Hepatocyte (in vitro differentiated cells): ENCODE measurements around the gene DDIT4. TPM values are rescaled to one million over a fixed set of nuclear protein-coding genes. Genes with fewer than 3 reads are reported as not detected.

Experiments used
- DNase-seq: peaks from one replicate; pipeline ENCODE4 v3.0.0-alpha.2; 2016; ENCODE audit warnings: low spot score
- H2AFZ ChIP-seq: fragments of 200-600 bp; sonication (generic); 2 replicates; pipeline ENCODE4 v1.6.0; 2016; ENCODE audit warnings: antibody characterized with exemption, mild to moderate bottlenecking
- H3K27ac ChIP-seq: fragments of 200-600 bp; sonication (generic); 2 replicates; pipeline ENCODE4 v1.5.1; 2016; ENCODE audit warnings: mild to moderate bottlenecking
- H3K27me3 ChIP-seq: fragments of 200-600 bp; sonication (generic); 2 replicates; pipeline ENCODE4 v1.6.1; 2016
- H3K36me3 ChIP-seq: fragments of 200-600 bp; sonication (generic); replicated peaks from 2 replicates; pipeline ENCODE4 v1.5.1; 2016; ENCODE audit warnings: low read depth; ENCODE audit not compliant: insufficient read depth
- H3K4me1 ChIP-seq: fragments of 200-600 bp; sonication (generic); 2 replicates; pipeline ENCODE4 v1.5.1; 2016; ENCODE audit warnings: mild to moderate bottlenecking, moderate library complexity; ENCODE audit not compliant: insufficient read depth
- H3K4me2 ChIP-seq: fragments of 200-600 bp; sonication (generic); 2 replicates; pipeline ENCODE4 v1.6.0; 2016
- H3K4me3 ChIP-seq: fragments of 200-600 bp; sonication (generic); 2 replicates; pipeline ENCODE4 v1.5.1; 2016; ENCODE audit warnings: mild to moderate bottlenecking
- H3K79me2 ChIP-seq: fragments of 200-600 bp; sonication (generic); 2 replicates; pipeline ENCODE4 v1.6.0; 2017; ENCODE audit warnings: mild to moderate bottlenecking
- H3K9me2 ChIP-seq: fragments of 200-600 bp; sonication (generic); replicated peaks from 2 replicates; pipeline ENCODE4 v1.6.0; 2017; ENCODE audit warnings: mild to moderate bottlenecking; ENCODE audit not compliant: insufficient read depth
- H3K9me3 ChIP-seq: fragments of 200-600 bp; sonication (generic); 2 replicates; pipeline ENCODE4 v1.5.1; 2016; ENCODE audit warnings: low read depth, mild to moderate bottlenecking
- H4K20me1 ChIP-seq: fragments of 200-600 bp; sonication (generic); 2 replicates; pipeline ENCODE4 v1.6.0; 2016; ENCODE audit warnings: mild to moderate bottlenecking; ENCODE audit not compliant: insufficient read depth, poor library complexity, severe bottlenecking
- EZH2 ChIP-seq: fragments of 200-600 bp; sonication (generic); IDR thresholded peaks from 2 replicates; pipeline ENCODE4 v1.6.1; 2016; ENCODE audit warnings: antibody characterized with exemption, mild to moderate bottlenecking, borderline replicate concordance
- EZH2phosphoT487 ChIP-seq: fragments of 200-600 bp; sonication (generic); IDR thresholded peaks from one replicate; pipeline ENCODE4 v1.6.1; 2018; ENCODE audit warnings: antibody characterized with exemption, mild to moderate bottlenecking, low read depth, moderate library complexity; ENCODE audit not compliant: unreplicated experiment, severe bottlenecking
- WGBS: methylation state at CpG from one replicate; pipeline ENCODE4 v1.1.6; 2016; ENCODE audit warnings: low lambda C conversion rate; ENCODE audit errors: missing lambda C conversion rate; 5-methylcytosine and 5-hydroxymethylcytosine counted together
- polyA plus RNA-seq: library from polyadenylated mRNA; unstranded; fragments of >200 nt; fragmentation: Nextera tagmentation; extraction: Ambion mirVana; gene quantifications from 2 replicates; pipeline ENCODE4 v1.2.1, GENCODE V29; 2016
- total RNA-seq: library from RNA; depleted of rRNA; stranded (reverse); fragments of >200 nt; gene quantifications from 2 replicates; pipeline ENCODE4 v1.2.3, GENCODE V29; 2014
- TF ChIP-seq, protein P1 (sequence below): fragments of 200-600 bp; sonication (generic); IDR thresholded peaks from 2 replicates; pipeline ENCODE4 v1.5.1; 2016; ENCODE audit warnings: antibody characterized with exemption, mild to moderate bottlenecking; ENCODE audit not compliant: poor library complexity

DDIT4 gene
- total and polyA plus RNA-seq, 2 experiments from 2014 or later = 165 to 235 TPM

DNA sequence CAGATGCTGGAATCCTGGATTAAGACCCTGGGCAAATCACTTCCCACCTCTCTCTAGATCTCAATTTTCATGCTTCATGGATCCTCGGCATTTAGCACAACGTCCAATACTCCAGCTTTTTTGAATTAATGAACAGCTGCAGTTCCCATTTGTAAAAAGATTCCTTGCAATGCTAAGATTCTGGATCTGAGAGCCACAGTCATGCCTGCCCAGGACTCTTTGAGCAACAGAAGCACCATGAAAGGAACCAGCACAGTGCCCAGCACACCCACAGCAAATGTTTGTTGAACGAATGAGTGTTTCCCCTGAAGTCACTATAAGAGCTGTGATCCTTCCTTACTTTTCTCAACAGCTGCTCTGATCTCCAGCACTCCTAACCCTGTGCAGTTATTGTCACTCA is 20.8 kb upstream of the DDIT4 start:
- Histone ChIP-seq H3K27ac (peak overlapping the region; percentile 86), H3K27me3 (no peaks in the 10 kb centered on the region), H2AFZ (no peak overlapping the region), H3K9me3 (no peaks in the 10 kb centered on the region), H3K36me3 (no peaks in the 10 kb centered on the region), H3K4me1 (peaks cover 54% of the 10 kb centered on the region), H3K79me2 (no peaks in the 10 kb centered on the region), H3K9me2 (no peaks in the 10 kb centered on the region), H4K20me1 (no peaks in the 10 kb centered on the region), H3K4me2 (no peak overlapping the region), H3K4me3 (no peak overlapping the region)
- 74% methylated on average over 3 of the region's 3 CpGs for WGBS
- TF ChIP-seq, protein P1, sequence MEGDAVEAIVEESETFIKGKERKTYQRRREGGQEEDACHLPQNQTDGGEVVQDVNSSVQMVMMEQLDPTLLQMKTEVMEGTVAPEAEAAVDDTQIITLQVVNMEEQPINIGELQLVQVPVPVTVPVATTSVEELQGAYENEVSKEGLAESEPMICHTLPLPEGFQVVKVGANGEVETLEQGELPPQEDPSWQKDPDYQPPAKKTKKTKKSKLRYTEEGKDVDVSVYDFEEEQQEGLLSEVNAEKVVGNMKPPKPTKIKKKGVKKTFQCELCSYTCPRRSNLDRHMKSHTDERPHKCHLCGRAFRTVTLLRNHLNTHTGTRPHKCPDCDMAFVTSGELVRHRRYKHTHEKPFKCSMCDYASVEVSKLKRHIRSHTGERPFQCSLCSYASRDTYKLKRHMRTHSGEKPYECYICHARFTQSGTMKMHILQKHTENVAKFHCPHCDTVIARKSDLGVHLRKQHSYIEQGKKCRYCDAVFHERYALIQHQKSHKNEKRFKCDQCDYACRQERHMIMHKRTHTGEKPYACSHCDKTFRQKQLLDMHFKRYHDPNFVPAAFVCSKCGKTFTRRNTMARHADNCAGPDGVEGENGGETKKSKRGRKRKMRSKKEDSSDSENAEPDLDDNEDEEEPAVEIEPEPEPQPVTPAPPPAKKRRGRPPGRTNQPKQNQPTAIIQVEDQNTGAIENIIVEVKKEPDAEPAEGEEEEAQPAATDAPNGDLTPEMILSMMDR = no peak
- no peak for TF ChIP-seq EZH2phosphoT487
- no peak for TF ChIP-seq EZH2
- no peak for DNase-seq

DNA sequence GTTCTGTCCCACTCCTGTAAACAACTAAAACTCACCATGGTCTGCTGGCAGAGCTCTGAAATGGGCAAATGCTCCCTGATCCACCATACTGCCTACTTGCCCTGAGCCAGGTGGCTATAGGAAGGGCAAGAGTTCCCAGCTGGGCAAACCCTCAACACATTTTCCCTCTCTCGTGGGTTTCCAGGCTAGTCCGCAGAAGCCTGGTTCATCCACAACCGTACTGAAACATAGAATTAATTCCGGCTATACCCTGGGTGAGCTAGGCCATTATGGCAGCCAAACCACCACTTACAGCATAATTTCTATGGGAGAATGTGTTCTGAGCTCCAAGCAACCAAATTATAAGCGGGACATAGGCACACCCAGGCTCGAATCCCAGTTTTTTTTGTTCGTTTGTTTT is 20.1 kb upstream of the DDIT4 start:
- Histone ChIP-seq H3K4me3 (no peak overlapping the region), H3K79me2 (no peaks in the 10 kb centered on the region), H3K9me3 (no peaks in the 10 kb centered on the region), H3K4me2 (no peak overlapping the region), H3K36me3 (no peaks in the 10 kb centered on the region), H3K9me2 (no peaks in the 10 kb centered on the region), H4K20me1 (no peaks in the 10 kb centered on the region), H2AFZ (no peak overlapping the region), H3K27ac (peak overlapping the region; percentile 86), H3K27me3 (no peaks in the 10 kb centered on the region), H3K4me1 (peaks cover 48% of the 10 kb centered on the region)
- TF ChIP-seq EZH2 (no peak), EZH2phosphoT487 (no peak)
- TF ChIP-seq, protein P1 = no peak
- WGBS = 94% methylated on average over 7 of the region's 7 CpGs
- no peak for DNase-seq

DNA sequence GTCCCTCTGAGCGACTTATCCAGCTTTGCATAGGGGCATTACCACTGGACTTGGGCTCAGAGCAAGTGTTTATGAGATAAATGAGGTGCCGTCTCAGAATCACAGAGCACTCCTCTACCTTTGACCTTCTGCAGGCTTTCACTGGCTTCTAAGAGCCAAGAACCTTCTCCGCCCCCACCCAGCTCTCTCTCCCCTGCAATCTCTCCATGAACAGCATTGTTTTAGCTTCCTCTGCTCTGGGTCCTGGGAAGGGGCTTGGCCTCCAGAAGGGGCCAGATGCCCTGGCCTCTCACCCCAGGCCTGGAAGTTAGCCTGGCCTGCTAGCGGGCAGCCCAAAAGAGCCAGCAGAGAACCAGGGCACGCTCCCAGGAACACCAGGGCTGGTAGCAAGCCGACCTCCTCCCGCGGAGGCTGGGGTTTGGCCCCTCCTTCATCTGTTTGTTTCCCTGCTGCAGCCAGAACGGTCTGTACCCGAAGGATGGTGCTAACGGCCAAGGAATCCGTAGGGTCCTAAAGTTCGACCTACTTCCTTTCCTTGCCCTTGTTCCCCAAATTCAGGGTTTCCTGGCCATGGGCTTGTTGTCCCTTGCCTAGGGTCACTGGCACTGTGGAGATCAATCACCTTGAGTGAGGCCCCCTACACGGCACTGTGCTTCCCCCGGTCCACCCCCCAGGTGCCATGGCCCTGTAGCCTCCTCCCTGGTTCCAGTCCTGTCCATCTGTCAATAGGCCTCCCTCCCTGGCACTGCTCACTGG is 18.7 kb upstream of the DDIT4 start:
- 14% methylated on average over 13 of the region's 15 CpGs for WGBS

More for the DNA sequence above, 18.7 kb upstream of the DDIT4 start:
- Histone ChIP-seq H3K4me1 (peaks cover 52% of the 10 kb centered on the region), H3K27me3 (no peaks in the 10 kb centered on the region), H3K4me3 (no peak overlapping the region), H3K79me2 (no peaks in the 10 kb centered on the region), H3K9me2 (no peaks in the 10 kb centered on the region), H3K4me2 (peak overlapping the region; percentile 69), H3K9me3 (no peaks in the 10 kb centered on the region), H4K20me1 (no peaks in the 10 kb centered on the region), H2AFZ (peak overlapping the region; percentile 58), H3K36me3 (no peaks in the 10 kb centered on the region), H3K27ac (peak overlapping the region; percentile 86)
- peak; percentile 84 for DNase-seq
- TF ChIP-seq, protein P1 = no peak
- TF ChIP-seq EZH2phosphoT487 (no peak), EZH2 (no peak)
